H9 (cell line): ENCODE results near the gene AMOTL1. TPM values are rescaled to one million over a fixed set of nuclear protein-coding genes. Genes with fewer than 3 reads are reported as not detected.

Experiments used
- DNase-seq: peaks from one replicate; pipeline ENCODE4 v3.0.0-alpha.2; 2017
- H2AFZ ChIP-seq: one replicate; pipeline ENCODE4 v1.6.1; 2013; ENCODE audit warnings: mild to moderate bottlenecking, low read length, control low read depth, moderate library complexity
- H2AK5ac ChIP-seq: 2 replicates; pipeline ENCODE4 v1.6.1; 2013; ENCODE audit warnings: low read length, control low read depth, mixed read lengths; ENCODE audit not compliant: insufficient read length
- H2BK120ac ChIP-seq: one replicate; pipeline ENCODE4 v1.6.1; 2013; ENCODE audit warnings: low read depth, mild to moderate bottlenecking, low read length, control low read depth, inconsistent platforms; ENCODE audit not compliant: poor library complexity, severe bottlenecking
- H2BK12ac ChIP-seq: 2 replicates; pipeline ENCODE4 v1.6.1; 2013; ENCODE audit warnings: low read length, control low read depth, mixed read lengths, low read depth; ENCODE audit not compliant: insufficient read length
- H2BK15ac ChIP-seq: 2 replicates; pipeline ENCODE4 v1.6.1; 2013; ENCODE audit warnings: low read depth, low read length, control low read depth
- H2BK20ac ChIP-seq: one replicate; pipeline ENCODE4 v1.6.1; 2013; ENCODE audit warnings: low read depth, mild to moderate bottlenecking, low read length, control low read depth, inconsistent platforms; ENCODE audit not compliant: poor library complexity, severe bottlenecking
- H2BK5ac ChIP-seq: 2 replicates; pipeline ENCODE4 v1.6.1; 2013; ENCODE audit warnings: low read length, control low read depth, mixed read lengths; ENCODE audit not compliant: insufficient read length
- H3K14ac ChIP-seq: 2 replicates; pipeline ENCODE4 v1.6.1; 2013; ENCODE audit warnings: low read length, control low read depth; ENCODE audit not compliant: insufficient read depth
- H3K18ac ChIP-seq: 2 replicates; pipeline ENCODE4 v1.6.1; 2013; ENCODE audit warnings: low read depth, mild to moderate bottlenecking, mixed read lengths, low read length, control low read depth; ENCODE audit not compliant: insufficient read length
- H3K23ac ChIP-seq: 2 replicates; pipeline ENCODE4 v1.6.1; 2013; ENCODE audit warnings: low read length, control low read depth, mixed read lengths, low read depth; ENCODE audit not compliant: insufficient read length
- H3K23me2 ChIP-seq: 2 replicates; pipeline ENCODE4 v1.6.1; 2013; ENCODE audit warnings: low read depth, mild to moderate bottlenecking, mixed read lengths, low read length, control low read depth; ENCODE audit not compliant: insufficient read length, poor library complexity, severe bottlenecking
- H3K27ac ChIP-seq: 2 replicates; pipeline ENCODE4 v1.5.1; 2013; ENCODE audit warnings: low read length, control low read depth, mixed read lengths, low read depth; ENCODE audit not compliant: insufficient read length
- H3K27me3 ChIP-seq: 2 replicates; pipeline ENCODE4 v1.6.1; 2013; ENCODE audit warnings: low read length, control low read depth, inconsistent platforms; ENCODE audit not compliant: insufficient read depth
- H3K4ac ChIP-seq: 2 replicates; pipeline ENCODE4 v1.6.1; 2013; ENCODE audit warnings: low read depth, mild to moderate bottlenecking, control low read depth, inconsistent platforms, low read length, moderate library complexity
- H3K4me1 ChIP-seq: 2 replicates; pipeline ENCODE4 v1.6.1; 2013; ENCODE audit warnings: low read length, control low read depth, inconsistent platforms; ENCODE audit not compliant: insufficient read depth
- H3K4me2 ChIP-seq: 2 replicates; pipeline ENCODE4 v1.6.1; 2013; ENCODE audit warnings: low read length, control low read depth, mixed read lengths; ENCODE audit not compliant: insufficient read length, insufficient read depth
- H3K56ac ChIP-seq: 2 replicates; pipeline ENCODE4 v1.6.1; 2013; ENCODE audit warnings: low read depth, mild to moderate bottlenecking, mixed read lengths, low read length, control low read depth; ENCODE audit not compliant: insufficient read length
- H3K79me1 ChIP-seq: 2 replicates; pipeline ENCODE4 v1.6.1; 2013; ENCODE audit warnings: low read depth, mild to moderate bottlenecking, moderate library complexity, low read length, control low read depth, inconsistent platforms; ENCODE audit not compliant: insufficient read depth, poor library complexity, severe bottlenecking
- H3K79me2 ChIP-seq: 2 replicates; pipeline ENCODE4 v1.6.1; 2013; ENCODE audit warnings: low read length, control low read depth, inconsistent platforms; ENCODE audit not compliant: insufficient read depth
- H3K9ac ChIP-seq: 2 replicates; pipeline ENCODE4 v1.6.1; 2013; ENCODE audit warnings: low read length, control low read depth, mixed read lengths; ENCODE audit not compliant: insufficient read length; ENCODE audit errors: extremely low read depth
- H3K9me3 ChIP-seq: one replicate; pipeline ENCODE4 v1.6.1; 2013; ENCODE audit warnings: low read depth, low read length, inconsistent platforms; ENCODE audit not compliant: control insufficient read depth
- H3T11ph ChIP-seq: one replicate; pipeline ENCODE4 v1.6.1; 2013; ENCODE audit warnings: mild to moderate bottlenecking, low read length, control low read depth, inconsistent platforms
- H4K20me1 ChIP-seq: one replicate; pipeline ENCODE4 v1.6.1; 2013; ENCODE audit not compliant: control insufficient read depth, insufficient read length, insufficient read depth
- H4K5ac ChIP-seq: 2 replicates; pipeline ENCODE4 v1.6.1; 2013; ENCODE audit warnings: low read depth, mild to moderate bottlenecking, mixed read lengths, low read length, control low read depth; ENCODE audit not compliant: insufficient read length
- H4K8ac ChIP-seq: replicated peaks from 2 replicates; pipeline ENCODE4 v1.6.1; 2013; ENCODE audit warnings: low read length, control low read depth, mixed read lengths, low read depth; ENCODE audit not compliant: insufficient read length
- H4K91ac ChIP-seq: 2 replicates; pipeline ENCODE4 v1.6.1; 2013; ENCODE audit warnings: low read depth, mild to moderate bottlenecking, moderate library complexity, mixed read lengths, low read length, control low read depth; ENCODE audit not compliant: insufficient read length
- H3K27ac Mint-ChIP-seq, 3 experiments: 2 replicates in 2 of 3; 3 replicates in 1 of 3; pipeline ENCODE4 v1.8.0; 2020 to 2021; ENCODE audit warnings: mixed read lengths in 3 of 3, mild to moderate bottlenecking in 1 of 3, moderate library complexity in 1 of 3
- H3K27me3 Mint-ChIP-seq: 2 replicates; pipeline ENCODE4 v1.8.0; 2021; ENCODE audit warnings: low read depth, mild to moderate bottlenecking, moderate library complexity, mixed read lengths
- H3K36me3 Mint-ChIP-seq, 3 experiments: 2 replicates in 2 of 3; 3 replicates in 1 of 3; pipeline ENCODE4 v1.8.0; 2020 to 2021; ENCODE audit warnings: low read depth in 3 of 3, mixed read lengths in 3 of 3; ENCODE audit not compliant: insufficient read depth in 1 of 3
- H3K4me1 Mint-ChIP-seq, 2 experiments: 2 replicates each; pipeline ENCODE4 v1.8.0; 2020; ENCODE audit warnings: mixed read lengths in 2 of 2
- H3K4me3 Mint-ChIP-seq, 2 experiments: 2 replicates in 1 of 2; 3 replicates in 1 of 2; pipeline ENCODE4 v1.8.0; 2020 to 2021; ENCODE audit warnings: mild to moderate bottlenecking in 2 of 2, mixed read lengths in 2 of 2, moderate library complexity in 1 of 2
- H3K9me3 Mint-ChIP-seq, 2 experiments: 2 replicates in 1 of 2; 3 replicates in 1 of 2; pipeline ENCODE4 v1.8.0; 2020; ENCODE audit warnings: mild to moderate bottlenecking in 2 of 2, mixed read lengths in 2 of 2, moderate library complexity in 1 of 2
- CTCF ChIP-seq: fragments of 200-600 bp; sonication (generic); conservative IDR thresholded peaks from 3 replicates; pipeline ENCODE4 v1.8.0; 2021; ENCODE audit warnings: antibody characterized with exemption, mild to moderate bottlenecking
- WGBS: extraction: QIAGEN DNeasy Blood & Tissue Kit; methylation state at CpG from one replicate; pipeline ENCODE4 v1.1.7; 2013; ENCODE audit warnings: missing lambda C conversion rate, low lambda C conversion rate, mixed read lengths; ENCODE audit not compliant: insufficient read length; ENCODE audit errors: extremely low coverage; 5-methylcytosine and 5-hydroxymethylcytosine counted together
- total RNA-seq: library from RNA; stranded (reverse); gene quantifications from 2 replicates; pipeline ENCODE4 v1.2.1, GENCODE V29; 2021

The AMOTL1 gene
- total RNA-seq, 1 experiment from 2014 or later, result 18.5 TPM

GRCh38 chr11:94727819-94728218, 40.3 kb upstream of the AMOTL1 start:
- Mint-ChIP-seq H3K27me3 (peaks cover 6% of the 10 kb centered on the region), H3K27ac (no peak overlapping the region), H3K9me3 (no peaks in the 10 kb centered on the region), H3K4me1 (peaks cover 10 to 16% of the 10 kb centered on the region in 2 experiments), H3K36me3 (peaks cover 0 to 1% (median 0%) of the 10 kb centered on the region in 3 experiments; a peak in 1 of 7 replicates), H3K4me3 (no peak overlapping the region)
- Histone ChIP-seq H4K5ac (no peak overlapping the region), H3K9me3 (no peaks in the 10 kb centered on the region), H3K9ac (no peak overlapping the region), H2AFZ (no peak overlapping the region), H3K23me2 (no peaks in the 10 kb centered on the region), H2BK12ac (no peak overlapping the region), H3K27ac (no peak overlapping the region), H4K8ac (no peak overlapping the region), H2BK5ac (no peak overlapping the region), H3K56ac (no peak overlapping the region), H4K91ac (no peak overlapping the region), H2BK15ac (no peak overlapping the region), H2BK20ac (no peak overlapping the region), H3T11ph (no peak overlapping the region), H3K4ac (no peak overlapping the region), H3K79me2 (no peaks in the 10 kb centered on the region), H3K4me1 (peaks cover 8% of the 10 kb centered on the region; the same call in 1 of the 2 replicates), H2AK5ac (no peak overlapping the region), H3K14ac (no peak overlapping the region), H3K18ac (no peak overlapping the region), H3K27me3 (no peaks in the 10 kb centered on the region), H3K4me2 (no peak overlapping the region), H4K20me1 (peaks cover 3% of the 10 kb centered on the region), H3K79me1 (no peaks in the 10 kb centered on the region), H2BK120ac (no peak overlapping the region), H3K23ac (no peak overlapping the region)
- TF ChIP-seq CTCF, result no peak
- WGBS, result no CpG with 5 or more reads among the region's 2 CpGs
- DNase-seq, result no peak
